ENCODE measurements around the gene KBTBD12. TPM values are rescaled to one million over a fixed set of nuclear protein-coding genes. Genes with fewer than 3 reads are reported as not detected.

KBTBD12 gene
- polyA plus RNA-seq, 1 of the 3 experiments (the other 2 are of a cell fraction) = not detected

GRCh38 chr3:127974226-127974625 is 59.2 kb downstream of the KBTBD12 start:
- ChIA-PET POLR2A (no interaction called here), CTCF (interaction anchor here (0.6 to 7.5 kb wide), 7 partner anchors 11 to 399 kb away, joined by 3 to 45 read pairs (median 7); no protein-coding TSS in a partner anchor)
- H3K27me3 ChIP-seq (ENCODE audit: insufficient read depth) = no peaks in the 10 kb centered on the region
- H3F3A ChIP-seq (replicated peaks; ENCODE audit: insufficient read depth) = no peaks in the 10 kb centered on the region
- no peak for DNase-seq
- no peak overlapping the region for H3K4me3 ChIP-seq (ENCODE audit: low read depth in 2 of 2, low read length in 1 of 2)
- no peaks in the 10 kb centered on the region for H3K9me3 ChIP-seq
- H3K36me3 ChIP-seq (replicated peaks in 1 of 2; ENCODE audit: control insufficient read depth in 1 of 2, insufficient read depth in 2 of 2, low read length in 1 of 2) = no peaks in the 10 kb centered on the region
- 62% methylated on average over 2 of the region's 2 CpGs for WGBS (ENCODE audit: low lambda C conversion rate)
- no peak overlapping the region for H2AFZ ChIP-seq (ENCODE audit: low read depth)
- no peak overlapping the region for H3K9ac ChIP-seq
- TF ChIP-seq GATA2 (CRISPR knock-in tag; IDR thresholded peaks at IDR 0.05) = no peak
- TF ChIP-seq MEF2A (IDR thresholded peaks at IDR 0.05; ENCODE audit: borderline replicate concordance, low read depth) = no peak
- TF ChIP-seq ZBTB33 (IDR thresholded peaks at IDR 0.05; ENCODE audit: borderline replicate concordance, low read depth) = no peak
- TF ChIP-seq, protein P1, sequence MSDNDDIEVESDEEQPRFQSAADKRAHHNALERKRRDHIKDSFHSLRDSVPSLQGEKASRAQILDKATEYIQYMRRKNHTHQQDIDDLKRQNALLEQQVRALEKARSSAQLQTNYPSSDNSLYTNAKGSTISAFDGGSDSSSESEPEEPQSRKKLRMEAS (IDR thresholded peaks at IDR 0.05; ENCODE audit: low read depth) = no peak
- no peak for TF ChIP-seq REST (IDR thresholded peaks at IDR 0.05; ENCODE audit: low read depth, low read length)
- no peak for TF ChIP-seq RAD21 (IDR thresholded peaks at IDR 0.05; ENCODE audit: low read length)
- no peak for TF ChIP-seq EZH2phosphoT487 (IDR thresholded peaks at IDR 0.05; ENCODE audit: borderline replicate concordance, low read depth)
- TF ChIP-seq USF1 (IDR thresholded peaks at IDR 0.05; ENCODE audit: borderline replicate concordance, low read depth) = no peak
- TF ChIP-seq YY1 (IDR thresholded peaks at IDR 0.05; ENCODE audit: low read depth) = no peak
- TF ChIP-seq, protein P2, sequence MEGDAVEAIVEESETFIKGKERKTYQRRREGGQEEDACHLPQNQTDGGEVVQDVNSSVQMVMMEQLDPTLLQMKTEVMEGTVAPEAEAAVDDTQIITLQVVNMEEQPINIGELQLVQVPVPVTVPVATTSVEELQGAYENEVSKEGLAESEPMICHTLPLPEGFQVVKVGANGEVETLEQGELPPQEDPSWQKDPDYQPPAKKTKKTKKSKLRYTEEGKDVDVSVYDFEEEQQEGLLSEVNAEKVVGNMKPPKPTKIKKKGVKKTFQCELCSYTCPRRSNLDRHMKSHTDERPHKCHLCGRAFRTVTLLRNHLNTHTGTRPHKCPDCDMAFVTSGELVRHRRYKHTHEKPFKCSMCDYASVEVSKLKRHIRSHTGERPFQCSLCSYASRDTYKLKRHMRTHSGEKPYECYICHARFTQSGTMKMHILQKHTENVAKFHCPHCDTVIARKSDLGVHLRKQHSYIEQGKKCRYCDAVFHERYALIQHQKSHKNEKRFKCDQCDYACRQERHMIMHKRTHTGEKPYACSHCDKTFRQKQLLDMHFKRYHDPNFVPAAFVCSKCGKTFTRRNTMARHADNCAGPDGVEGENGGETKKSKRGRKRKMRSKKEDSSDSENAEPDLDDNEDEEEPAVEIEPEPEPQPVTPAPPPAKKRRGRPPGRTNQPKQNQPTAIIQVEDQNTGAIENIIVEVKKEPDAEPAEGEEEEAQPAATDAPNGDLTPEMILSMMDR (IDR thresholded peaks at IDR 0.05) = no peak
- TF ChIP-seq TAF1 (IDR thresholded peaks at IDR 0.05; ENCODE audit: borderline replicate concordance, low read depth, low read length) = no peak
- TF ChIP-seq NFIC (IDR thresholded peaks at IDR 0.05; ENCODE audit: borderline replicate concordance) = no peak
- no peak for TF ChIP-seq SIN3A (IDR thresholded peaks at IDR 0.05; ENCODE audit: borderline replicate concordance, low read depth, low read length)
- no peak for TF ChIP-seq RXRA (IDR thresholded peaks at IDR 0.05; ENCODE audit: borderline replicate concordance, low read depth)
- TF ChIP-seq, protein P3, sequence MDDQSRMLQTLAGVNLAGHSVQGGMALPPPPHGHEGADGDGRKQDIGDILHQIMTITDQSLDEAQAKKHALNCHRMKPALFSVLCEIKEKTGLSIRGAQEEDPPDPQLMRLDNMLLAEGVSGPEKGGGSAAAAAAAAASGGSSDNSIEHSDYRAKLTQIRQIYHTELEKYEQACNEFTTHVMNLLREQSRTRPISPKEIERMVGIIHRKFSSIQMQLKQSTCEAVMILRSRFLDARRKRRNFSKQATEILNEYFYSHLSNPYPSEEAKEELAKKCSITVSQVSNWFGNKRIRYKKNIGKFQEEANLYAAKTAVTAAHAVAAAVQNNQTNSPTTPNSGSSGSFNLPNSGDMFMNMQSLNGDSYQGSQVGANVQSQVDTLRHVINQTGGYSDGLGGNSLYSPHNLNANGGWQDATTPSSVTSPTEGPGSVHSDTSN (IDR thresholded peaks at IDR 0.05) = no peak
- TF ChIP-seq, protein P4, sequence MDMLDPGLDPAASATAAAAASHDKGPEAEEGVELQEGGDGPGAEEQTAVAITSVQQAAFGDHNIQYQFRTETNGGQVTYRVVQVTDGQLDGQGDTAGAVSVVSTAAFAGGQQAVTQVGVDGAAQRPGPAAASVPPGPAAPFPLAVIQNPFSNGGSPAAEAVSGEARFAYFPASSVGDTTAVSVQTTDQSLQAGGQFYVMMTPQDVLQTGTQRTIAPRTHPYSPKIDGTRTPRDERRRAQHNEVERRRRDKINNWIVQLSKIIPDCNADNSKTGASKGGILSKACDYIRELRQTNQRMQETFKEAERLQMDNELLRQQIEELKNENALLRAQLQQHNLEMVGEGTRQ (IDR thresholded peaks at IDR 0.05; ENCODE audit: borderline replicate concordance, low read depth, low read length) = no peak
- no peak for TF ChIP-seq ELF1 (IDR thresholded peaks at IDR 0.05)
- no peak for TF ChIP-seq NRF1 (IDR thresholded peaks at IDR 0.05; ENCODE audit: low read depth, low read length)
- no peak for TF ChIP-seq FOXM1 (IDR thresholded peaks at IDR 0.05; ENCODE audit: low read depth)
- TF ChIP-seq, protein P5, sequence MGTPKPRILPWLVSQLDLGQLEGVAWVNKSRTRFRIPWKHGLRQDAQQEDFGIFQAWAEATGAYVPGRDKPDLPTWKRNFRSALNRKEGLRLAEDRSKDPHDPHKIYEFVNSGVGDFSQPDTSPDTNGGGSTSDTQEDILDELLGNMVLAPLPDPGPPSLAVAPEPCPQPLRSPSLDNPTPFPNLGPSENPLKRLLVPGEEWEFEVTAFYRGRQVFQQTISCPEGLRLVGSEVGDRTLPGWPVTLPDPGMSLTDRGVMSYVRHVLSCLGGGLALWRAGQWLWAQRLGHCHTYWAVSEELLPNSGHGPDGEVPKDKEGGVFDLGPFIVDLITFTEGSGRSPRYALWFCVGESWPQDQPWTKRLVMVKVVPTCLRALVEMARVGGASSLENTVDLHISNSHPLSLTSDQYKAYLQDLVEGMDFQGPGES (IDR thresholded peaks at IDR 0.05; ENCODE audit: low read depth, low read length) = no peak
- no peaks in the 10 kb centered on the region for H3K79me2 ChIP-seq (ENCODE audit: insufficient read depth)
- no peaks in the 10 kb centered on the region for H3K9me2 ChIP-seq
- no peak overlapping the region for H3K27ac ChIP-seq (ENCODE audit: low read depth in 2 of 2, low read length in 1 of 2)
- H3K4me2 ChIP-seq = no peak overlapping the region
- H4K20me1 ChIP-seq (ENCODE audit: insufficient read depth) = no peaks in the 10 kb centered on the region
- H3K4me1 ChIP-seq (ENCODE audit: control insufficient read depth in 1 of 2, insufficient read depth in 2 of 2, low read depth in 1 of 2, low read length in 1 of 2) = peaks cover 0 to 9% of the 10 kb centered on the region in 2 experiments; a peak in 2 of 4 replicates
